Fibroblast of mammary gland (primary cell): ENCODE results near the gene TRIM28.
"Not testable (repeated sequence)": the region's sequence is repeated elsewhere in the genome, so short reads cannot be mapped to it uniquely, and the experiment has no call there.

ENCODE experiments used
- DNase-seq: peaks from one replicate; pipeline ENCODE4 v3.0.0-alpha.2; 2010; ENCODE audit warnings: low read depth
- H3K4me3 ChIP-seq: 2 replicates; pipeline ENCODE4 v1.5.1; 2011; ENCODE audit warnings: low read depth, mild to moderate bottlenecking, low read length, moderate library complexity; ENCODE audit not compliant: control insufficient read depth
- TF ChIP-seq, protein P1 (sequence below): conservative IDR thresholded peaks from 2 replicates; pipeline ENCODE4 v1.5.1; 2011; ENCODE audit warnings: low read depth, low read length, inconsistent platforms; ENCODE audit not compliant: control insufficient read depth, insufficient read depth

TRIM28 gene

DNA sequence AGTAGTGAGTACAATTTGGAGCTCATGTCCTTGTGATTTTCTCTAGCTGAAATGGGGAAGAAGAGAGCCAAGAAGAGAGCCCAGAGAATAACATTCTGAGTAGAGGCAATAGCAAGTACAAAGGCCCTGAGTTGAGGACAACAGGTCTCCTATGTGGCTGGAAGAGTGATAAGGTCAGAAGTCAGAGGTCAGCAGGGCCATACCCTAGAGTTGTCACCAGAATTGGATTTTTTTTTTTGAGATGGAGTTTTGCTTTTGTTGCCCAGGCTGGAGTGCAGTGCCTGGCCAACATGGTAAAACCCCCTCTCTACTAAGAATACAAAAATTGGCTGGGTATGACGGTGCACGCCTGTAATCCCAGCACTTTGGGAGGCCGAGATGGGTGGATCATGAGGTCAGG, 8.0 kb upstream of the TRIM28 start:
- H3K4me3 ChIP-seq = no peak overlapping the region
- TF ChIP-seq, protein P1, sequence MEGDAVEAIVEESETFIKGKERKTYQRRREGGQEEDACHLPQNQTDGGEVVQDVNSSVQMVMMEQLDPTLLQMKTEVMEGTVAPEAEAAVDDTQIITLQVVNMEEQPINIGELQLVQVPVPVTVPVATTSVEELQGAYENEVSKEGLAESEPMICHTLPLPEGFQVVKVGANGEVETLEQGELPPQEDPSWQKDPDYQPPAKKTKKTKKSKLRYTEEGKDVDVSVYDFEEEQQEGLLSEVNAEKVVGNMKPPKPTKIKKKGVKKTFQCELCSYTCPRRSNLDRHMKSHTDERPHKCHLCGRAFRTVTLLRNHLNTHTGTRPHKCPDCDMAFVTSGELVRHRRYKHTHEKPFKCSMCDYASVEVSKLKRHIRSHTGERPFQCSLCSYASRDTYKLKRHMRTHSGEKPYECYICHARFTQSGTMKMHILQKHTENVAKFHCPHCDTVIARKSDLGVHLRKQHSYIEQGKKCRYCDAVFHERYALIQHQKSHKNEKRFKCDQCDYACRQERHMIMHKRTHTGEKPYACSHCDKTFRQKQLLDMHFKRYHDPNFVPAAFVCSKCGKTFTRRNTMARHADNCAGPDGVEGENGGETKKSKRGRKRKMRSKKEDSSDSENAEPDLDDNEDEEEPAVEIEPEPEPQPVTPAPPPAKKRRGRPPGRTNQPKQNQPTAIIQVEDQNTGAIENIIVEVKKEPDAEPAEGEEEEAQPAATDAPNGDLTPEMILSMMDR = no peak
- DNase-seq = no peak

DNA sequence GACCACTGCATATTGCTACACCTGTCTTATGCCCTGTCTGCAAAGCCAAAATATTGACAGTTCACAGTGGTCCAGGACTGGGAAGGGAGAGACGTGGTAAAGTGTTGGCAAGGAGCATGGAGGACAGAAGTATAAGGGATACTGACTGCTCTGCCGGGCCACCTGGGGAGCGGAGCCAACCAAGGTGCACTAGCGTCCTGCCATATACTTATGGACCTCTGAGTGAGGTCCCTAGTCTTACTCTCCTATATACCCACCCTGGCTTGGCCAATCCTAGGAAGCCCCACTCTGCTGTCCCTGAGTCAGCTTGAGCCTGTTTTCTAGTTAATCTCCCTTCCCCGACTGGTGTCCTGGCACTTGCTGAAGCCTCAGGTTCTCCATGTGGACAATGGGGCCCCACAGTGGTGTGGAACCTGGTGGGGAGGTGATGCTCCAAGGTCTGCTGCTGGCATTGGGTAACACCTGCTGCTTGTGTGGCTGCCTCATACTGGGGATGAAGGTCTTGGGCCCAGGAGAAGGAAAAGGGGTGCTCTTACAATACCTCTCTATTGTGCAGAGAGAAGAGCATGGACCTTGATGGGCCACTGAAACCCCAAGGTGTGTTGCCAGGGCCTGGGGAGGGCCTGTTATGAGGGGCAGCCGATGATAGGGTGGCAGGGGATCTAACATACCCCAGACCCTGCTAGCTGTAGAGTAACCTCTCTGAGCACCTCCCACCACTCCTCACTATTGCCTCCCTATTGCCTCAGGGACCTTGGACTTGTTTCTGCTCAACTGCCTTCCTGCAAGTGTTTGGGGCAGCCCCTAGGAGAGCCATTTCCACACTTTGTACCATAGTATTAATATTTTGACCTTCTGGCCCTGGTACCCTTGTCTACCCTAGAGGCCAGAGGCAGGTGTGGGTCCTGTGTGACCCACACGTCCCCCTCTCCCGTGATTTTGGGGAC, 6.7 kb upstream of the TRIM28 start:
- H3K4me3 ChIP-seq = no peak overlapping the region
- no peak for DNase-seq
- TF ChIP-seq, protein P1 = no peak

DNA sequence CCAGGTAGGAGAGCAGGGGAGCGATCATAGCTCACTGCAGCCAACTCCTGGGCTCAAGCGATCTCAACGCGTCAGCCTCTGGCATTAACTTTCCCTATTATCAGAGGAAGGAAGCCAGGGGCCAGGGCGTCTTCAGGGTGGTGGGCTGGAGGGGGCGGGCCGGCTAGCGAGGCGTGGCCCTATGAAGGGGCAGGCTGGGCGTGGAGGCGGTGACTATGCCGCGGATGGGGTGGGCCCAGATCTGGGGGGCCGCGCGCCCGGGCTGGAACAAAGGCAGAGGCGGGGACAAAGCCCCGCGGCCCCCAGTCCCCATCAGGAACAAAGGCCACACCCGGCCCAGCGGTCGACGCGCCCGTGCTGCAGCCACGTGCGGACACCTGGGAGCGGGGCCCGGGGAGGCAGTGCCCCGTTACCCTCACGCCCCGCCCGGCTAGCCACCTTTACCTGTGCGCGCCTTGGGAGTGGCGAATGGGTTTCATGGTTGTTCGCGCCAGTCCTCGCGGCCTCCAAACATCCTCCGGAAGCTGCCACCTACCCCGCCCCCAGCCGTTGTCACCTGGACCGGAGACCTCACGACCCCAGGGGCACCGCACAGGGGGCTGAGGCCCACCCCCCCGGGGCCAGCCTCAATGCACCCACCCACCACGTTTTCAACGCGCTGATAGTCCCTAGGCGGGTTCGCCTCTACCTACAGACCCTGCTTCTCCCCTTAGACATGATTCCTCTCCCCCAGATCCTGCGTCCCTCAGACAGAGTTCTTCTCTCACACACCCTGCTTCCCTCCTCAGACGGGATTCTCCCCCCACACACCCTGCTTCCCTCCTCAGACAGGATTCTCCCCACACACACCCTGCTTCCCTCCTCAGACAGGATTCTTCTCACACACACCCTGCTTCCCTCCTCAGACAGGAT, 5.4 kb upstream of the TRIM28 start:
- no peak for DNase-seq
- no peak overlapping the region for H3K4me3 ChIP-seq
- TF ChIP-seq, protein P1 = no peak

DNA sequence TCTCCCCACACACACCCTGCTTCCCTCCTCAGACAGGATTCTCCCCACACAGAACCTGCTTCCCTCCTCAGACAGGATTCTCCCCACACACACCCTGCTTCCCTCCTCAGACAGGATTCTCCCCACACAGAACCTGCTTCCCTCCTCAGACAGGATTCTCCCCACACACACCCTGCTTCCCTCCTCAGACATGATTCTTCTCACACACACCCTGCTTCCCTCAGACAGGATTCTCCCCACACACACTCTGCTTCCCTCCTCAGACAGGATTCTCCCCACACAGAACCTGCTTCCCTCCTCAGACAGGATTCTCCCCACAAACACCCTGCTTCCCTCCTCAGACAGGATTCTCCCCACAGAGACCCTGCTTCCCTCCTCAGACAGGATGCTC, 4.7 kb upstream of the TRIM28 start:
- H3K4me3 ChIP-seq, DNase-seq: not testable (repeated sequence)

DNA sequence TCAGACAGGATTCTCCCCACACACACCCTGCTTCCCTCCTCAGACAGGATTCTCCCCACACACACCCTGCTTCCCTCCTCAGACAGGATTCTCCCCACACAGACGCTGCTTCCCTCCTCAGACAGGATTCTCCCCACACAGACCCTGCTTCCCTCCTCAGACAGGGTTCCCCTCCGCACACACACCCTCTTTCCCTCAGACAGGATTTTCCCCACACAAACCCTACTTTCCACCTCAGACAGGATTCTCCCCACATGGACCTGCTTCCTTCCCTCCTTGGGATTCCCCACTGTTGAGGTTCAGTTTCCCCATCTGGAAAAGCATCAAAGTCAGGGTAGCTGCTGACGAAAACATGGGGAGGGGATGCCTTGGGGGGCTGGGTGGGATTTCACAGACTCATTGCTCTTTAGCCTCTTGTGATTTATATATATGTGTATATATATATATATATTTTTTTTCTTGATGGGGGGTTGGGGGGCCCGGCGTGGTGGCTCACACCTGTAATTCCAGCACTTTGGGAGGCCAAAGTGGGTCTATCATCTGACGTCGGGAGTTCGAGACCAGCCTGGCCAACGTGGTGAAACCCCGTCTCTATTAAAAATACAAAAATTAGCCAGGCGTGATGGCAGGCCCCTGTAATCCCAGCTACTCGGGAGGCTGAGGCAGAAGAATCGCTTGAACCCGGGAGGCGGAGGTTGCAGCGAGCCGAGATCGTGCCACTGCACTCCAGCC, 1.1 kb upstream of the TRIM28 start:
- H3K4me3 ChIP-seq, DNase-seq: not testable (repeated sequence)

DNA sequence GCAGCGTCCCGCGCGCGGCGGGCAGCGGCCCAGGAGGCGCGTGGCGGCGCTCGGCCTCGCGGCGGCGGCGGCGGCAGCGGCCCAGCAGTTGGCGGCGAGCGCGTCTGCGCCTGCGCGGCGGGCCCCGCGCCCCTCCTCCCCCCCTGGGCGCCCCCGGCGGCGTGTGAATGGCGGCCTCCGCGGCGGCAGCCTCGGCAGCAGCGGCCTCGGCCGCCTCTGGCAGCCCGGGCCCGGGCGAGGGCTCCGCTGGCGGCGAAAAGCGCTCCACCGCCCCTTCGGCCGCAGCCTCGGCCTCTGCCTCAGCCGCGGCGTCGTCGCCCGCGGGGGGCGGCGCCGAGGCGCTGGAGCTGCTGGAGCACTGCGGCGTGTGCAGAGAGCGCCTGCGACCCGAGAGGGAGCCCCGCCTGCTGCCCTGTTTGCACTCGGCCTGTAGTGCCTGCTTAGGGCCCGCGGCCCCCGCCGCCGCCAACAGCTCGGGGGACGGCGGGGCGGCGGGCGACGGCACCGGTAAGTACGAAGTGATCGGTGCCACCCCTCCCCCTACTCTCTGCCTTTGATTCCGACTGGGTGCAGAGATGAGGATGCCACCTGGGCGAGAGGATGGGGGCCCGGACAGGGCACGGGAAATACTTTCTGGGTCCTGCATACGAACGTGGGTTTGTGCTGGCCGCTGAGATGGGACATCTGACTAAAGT, 874 bp downstream of the TRIM28 start:
- TF ChIP-seq, protein P1 = no peak
- DNase-seq = peak; percentile 41
- peak overlapping the region; percentile 74 for H3K4me3 ChIP-seq

DNA sequence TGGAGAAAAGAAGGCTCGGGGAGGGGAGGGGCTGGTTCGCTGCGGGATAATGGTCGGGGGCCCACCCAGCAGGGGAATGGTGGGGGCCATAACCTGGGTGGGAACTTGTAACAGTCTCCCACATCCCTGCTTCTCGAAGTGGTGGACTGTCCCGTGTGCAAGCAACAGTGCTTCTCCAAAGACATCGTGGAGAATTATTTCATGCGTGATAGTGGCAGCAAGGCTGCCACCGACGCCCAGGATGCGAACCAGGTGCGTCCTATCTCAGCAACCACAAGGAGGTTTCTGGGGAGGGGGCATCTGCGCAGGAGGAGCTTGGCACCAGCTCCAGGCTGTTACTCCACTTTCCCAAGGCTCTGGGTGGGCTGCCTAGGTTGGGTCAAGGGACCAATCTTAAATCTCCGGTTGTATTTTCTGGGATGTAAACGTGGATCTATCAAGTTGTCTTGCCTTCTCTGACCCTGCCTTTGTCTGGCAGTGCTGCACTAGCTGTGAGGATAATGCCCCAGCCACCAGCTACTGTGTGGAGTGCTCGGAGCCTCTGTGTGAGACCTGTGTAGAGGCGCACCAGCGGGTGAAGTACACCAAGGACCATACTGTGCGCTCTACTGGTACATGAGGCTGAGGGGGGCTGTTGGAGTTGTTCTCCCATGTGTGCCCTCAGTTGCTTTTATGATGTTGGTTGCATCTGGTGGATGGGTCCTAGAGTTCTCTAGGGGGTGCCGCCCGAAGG, 1.6 kb downstream of the TRIM28 start:
- TF ChIP-seq, protein P1 = no peak
- peak overlapping the region; percentile 74 for H3K4me3 ChIP-seq
- no peak for DNase-seq
